Breast epithelium (tissue), 3 donors: ENCODE data around the gene ERMARD.

Experiments used
- POLR2A ChIP-seq: fragments of 450-650 bp; IDR thresholded peaks from one replicate; pipeline ENCODE4 v1.6.1; 2016; ENCODE audit warnings: antibody characterized with exemption, mild to moderate bottlenecking, moderate library complexity
- POLR2AphosphoS5 ChIP-seq, 3 donors: sonication (generic); formaldehyde crosslinking; IDR thresholded peaks; one replicate each; pipeline ENCODE4 v1.6.1; 2017; ENCODE audit warnings: antibody characterized with exemption in 3 of 3
- TF ChIP-seq, protein P1 (sequence below), 3 donors: fragments of 450-650 bp; IDR thresholded peaks; one replicate each; pipeline ENCODE4 v1.5.1; 2016 to 2017; ENCODE audit warnings: antibody characterized with exemption in 3 of 3, mild to moderate bottlenecking in 3 of 3, moderate library complexity in 3 of 3

DNA sequence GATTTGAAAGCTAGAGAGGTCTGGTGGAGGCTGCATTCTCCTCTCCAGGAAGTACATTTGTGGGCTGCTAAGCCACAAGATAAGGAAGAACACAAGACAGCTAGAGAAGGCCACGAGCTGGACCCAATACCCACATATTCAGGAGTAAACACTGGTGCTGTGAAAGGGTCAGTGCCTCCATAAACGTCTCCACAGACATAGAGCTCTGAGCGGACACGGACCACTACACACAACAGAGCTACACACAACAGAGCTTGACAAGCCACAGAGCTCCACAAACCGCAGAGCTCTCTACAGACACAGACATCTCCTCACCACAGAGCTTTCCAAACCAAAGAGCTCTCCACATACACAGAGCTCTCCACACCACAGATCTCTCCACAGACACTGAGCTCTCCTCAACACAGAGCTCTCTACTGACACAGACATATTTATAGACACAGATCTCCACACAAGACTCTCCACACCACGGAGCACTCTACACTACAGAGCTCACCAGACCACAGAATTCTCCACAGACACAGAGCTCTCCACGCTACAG is 51.9 kb downstream of the ERMARD start:
- TF ChIP-seq POLR2A (no peak), POLR2AphosphoS5 (IDR thresholded peaks at IDR 0.05) (no peak)
- TF ChIP-seq, protein P1, sequence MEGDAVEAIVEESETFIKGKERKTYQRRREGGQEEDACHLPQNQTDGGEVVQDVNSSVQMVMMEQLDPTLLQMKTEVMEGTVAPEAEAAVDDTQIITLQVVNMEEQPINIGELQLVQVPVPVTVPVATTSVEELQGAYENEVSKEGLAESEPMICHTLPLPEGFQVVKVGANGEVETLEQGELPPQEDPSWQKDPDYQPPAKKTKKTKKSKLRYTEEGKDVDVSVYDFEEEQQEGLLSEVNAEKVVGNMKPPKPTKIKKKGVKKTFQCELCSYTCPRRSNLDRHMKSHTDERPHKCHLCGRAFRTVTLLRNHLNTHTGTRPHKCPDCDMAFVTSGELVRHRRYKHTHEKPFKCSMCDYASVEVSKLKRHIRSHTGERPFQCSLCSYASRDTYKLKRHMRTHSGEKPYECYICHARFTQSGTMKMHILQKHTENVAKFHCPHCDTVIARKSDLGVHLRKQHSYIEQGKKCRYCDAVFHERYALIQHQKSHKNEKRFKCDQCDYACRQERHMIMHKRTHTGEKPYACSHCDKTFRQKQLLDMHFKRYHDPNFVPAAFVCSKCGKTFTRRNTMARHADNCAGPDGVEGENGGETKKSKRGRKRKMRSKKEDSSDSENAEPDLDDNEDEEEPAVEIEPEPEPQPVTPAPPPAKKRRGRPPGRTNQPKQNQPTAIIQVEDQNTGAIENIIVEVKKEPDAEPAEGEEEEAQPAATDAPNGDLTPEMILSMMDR (IDR thresholded peaks at IDR 0.05), result no peak
